NCI-H187 (cell line): ENCODE measurements around the gene PPCDC.

Source experiments
- DNase-seq, 2 experiments: peaks; one replicate each; lab custom pipeline; 2025; lab: John Stamatoyannopoulos, UW

The PPCDC gene, protein sequence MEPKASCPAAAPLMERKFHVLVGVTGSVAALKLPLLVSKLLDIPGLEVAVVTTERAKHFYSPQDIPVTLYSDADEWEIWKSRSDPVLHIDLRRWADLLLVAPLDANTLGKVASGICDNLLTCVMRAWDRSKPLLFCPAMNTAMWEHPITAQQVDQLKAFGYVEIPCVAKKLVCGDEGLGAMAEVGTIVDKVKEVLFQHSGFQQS

GRCh38 chr15:75023181-75023871 is at the start of gene PPCDC:
PPCDC (plus strand) TSS chr15:75023590; CDS start chr15:75028319, 4,729 bp downstream.
- DNase-seq: peak; percentile 52 to 88

DNA sequence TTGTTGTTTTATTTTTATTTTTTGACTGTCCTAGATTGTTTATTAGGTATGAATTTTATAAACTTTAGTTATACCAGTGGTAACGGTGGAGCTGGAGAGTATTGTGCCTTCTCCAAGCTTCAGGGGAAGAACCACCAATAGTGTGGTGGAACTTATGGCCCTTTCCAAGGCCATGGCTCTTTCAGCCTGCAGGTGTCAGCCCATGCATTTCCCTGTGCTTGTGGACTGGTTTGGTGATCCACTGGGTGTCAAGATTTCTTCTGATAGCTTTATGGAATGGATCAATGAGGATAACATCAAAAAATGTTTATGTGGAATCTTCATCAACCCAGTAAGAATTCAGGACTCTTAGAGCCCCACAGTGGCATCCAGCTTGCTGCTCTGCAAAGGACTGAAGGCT is 47.2 kb upstream of the PPCDC start:
- no peak for DNase-seq

DNA sequence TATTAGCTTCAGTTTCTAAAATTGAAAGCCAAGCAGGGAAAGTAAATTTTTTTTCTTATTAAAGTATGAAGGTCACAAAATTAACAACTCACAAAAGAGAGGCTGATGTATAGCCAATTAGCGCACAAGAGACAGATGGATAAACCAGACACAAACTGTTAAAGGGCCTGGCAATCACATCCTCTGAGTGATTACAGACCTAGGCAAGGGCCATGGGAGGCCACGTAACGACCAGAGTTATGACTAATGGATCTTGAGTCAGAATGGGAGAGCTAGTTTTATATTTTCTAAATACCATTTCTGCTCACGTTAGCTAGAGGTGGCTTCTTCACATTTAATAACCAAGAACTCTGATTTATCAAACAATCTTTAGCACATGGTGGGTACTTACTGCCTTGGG is 45.8 kb upstream of the PPCDC start:
- no peak for DNase-seq

DNA sequence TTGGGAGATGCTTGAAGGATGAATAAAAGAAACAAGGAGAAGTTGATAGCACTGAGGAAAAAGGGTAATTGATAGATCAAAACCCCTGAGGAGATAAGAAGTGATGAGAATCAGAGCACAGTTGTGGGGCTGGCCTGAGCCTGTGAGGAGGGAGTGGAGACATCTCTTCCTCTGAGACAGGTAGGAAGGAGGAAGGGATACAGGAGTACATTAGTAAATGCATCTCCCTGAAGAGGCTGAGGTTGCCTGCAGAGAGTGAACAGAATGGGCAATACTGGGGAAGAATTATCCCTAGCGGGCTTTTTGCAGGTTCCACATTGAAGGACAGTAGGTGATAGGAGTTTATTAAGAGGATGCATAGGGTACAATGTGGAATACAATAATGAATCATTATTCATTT is 45.3 kb upstream of the PPCDC start:
- DNase-seq: no peak

GRCh38 chr15:74978503-74978902 is 44.9 kb upstream of the PPCDC start:
- peak; percentile 66 for DNase-seq

DNA sequence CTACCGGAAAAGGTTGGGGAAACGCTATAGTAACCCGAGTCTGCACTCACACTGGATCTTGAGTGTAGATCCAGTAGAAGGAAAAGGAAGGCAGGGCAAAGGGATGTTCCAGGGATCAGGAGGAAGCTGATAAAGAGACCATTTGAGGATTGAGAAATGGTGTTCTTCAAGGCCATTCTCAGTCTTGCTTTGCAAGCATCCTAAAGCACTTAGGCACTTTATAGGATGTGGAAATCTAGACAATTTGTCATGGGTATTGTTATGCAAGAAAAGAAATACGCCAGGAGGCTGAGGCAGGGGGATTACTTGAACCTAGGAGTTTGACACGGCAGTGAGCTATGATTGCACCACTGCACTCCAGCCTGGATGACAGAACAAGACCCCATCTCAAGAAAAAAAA is 41.2 kb upstream of the PPCDC start:
- no peak for DNase-seq

DNA sequence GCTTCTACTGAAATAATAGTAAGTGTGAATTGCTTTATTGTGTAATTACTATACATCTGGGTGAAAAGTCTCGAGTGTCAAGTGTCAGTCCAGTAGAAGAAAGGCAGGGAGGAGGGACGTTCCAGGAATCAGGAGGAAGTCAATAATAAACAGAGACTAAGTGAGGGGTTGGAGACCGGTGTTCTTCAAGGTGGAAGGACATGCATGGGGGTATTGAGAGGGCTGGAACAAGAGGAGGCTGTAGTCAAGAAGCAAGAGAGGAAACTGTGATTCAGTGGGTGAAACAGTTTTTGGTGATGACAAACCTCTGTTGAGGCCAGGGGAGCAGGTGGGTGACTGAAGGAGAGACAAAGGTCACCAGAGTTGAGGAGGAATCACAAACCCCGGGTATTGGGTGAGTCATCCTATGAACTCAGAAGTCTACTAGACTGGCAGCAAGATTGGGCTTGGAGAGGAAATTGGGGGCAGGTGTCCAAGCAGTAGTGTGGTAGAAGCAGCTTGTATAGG is 39.6 kb upstream of the PPCDC start:
- DNase-seq: no peak

- DNase-seq: peak in 1 of 2 experiments; percentile 19
These were observed 35.2 kb upstream of the PPCDC start for GRCh38 chr15:74988007-74988800.

GRCh38 chr15:74989527-74989926 is 33.9 kb upstream of the PPCDC start:
- DNase-seq: no peak

- no peak for DNase-seq
These were observed 30.8 kb upstream of the PPCDC start for GRCh38 chr15:74992619-74993018.

DNA sequence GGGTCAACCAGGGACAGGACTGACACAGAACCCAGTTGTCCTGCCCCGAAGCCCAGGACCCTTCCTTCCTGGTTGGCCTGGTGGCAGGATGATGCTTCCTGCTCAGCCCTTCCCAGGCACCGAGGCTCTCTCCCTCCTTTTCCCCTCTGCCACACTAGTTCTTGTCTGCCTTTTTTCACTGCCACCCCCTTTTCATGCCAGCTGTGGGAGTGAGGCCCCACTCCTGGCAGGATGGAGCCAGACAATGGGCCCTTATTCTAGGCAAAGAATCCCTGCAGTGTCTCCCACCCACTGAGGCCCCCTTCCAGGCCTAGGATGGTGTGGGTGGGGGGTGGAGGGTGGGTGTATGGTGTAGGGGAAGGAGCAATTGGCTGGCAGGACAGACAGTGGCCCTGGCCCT is 29.2 kb upstream of the PPCDC start:
- no peak for DNase-seq

- DNase-seq: no peak
These were observed 28.7 kb upstream of the PPCDC start for GRCh38 chr15:74994685-74995084.

- peak; percentile 78 to 94 for DNase-seq
These were observed 28.1 kb upstream of the PPCDC start, which contains the start of gene SCAMP5 for GRCh38 chr15:74995182-74995778. SCAMP5 (plus strand) TSS chr15:74995563; CDS start chr15:75011840, 16,277 bp downstream.

DNA sequence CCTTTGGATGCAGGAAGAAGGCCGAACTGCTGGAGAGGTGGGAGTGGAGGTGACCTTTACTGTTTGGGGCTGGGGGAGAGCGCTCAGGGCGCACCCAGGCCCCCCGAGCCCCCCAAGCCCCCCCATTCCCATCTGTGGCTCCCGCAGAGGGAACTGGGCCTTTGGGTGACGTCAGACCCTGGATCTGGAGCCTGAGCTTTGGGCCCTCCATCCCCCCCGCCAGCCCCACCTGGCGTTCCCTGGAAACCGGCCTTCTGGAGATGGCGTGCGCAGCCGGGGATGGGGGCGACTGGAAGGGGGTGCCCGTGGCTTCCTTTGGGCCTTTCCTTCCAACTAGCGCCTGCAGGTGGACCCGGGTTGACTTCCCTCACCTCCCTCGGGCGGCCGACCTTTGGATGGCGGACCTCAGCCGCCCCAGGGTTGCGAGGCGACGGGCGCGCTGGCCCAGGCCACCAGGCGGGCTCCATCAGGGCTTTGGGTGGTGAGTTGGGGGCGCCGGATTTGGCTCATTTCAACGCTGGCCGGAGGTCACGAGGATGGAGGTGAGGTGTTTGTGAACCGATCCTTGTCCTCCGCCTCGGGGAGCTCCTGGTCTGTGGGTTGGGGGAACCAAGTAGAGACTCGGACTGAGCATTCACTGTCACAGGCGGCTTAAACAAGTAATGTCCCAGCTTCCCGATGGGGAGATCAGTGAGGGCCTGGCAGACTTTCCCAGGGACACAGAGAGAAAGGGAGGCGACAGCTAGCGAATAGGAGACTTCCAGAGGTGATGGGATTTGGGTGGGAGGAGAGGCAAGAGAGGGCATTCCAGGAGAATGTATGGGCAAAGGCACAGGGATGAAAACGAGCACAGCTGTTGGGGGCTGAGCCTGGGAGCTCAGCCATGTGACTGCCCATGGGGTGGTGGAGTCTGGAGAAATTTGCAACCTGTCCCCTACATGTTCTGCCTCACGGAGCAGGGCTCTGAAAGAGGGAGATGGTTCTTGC is 27.3 kb upstream of the PPCDC start:
- DNase-seq: peak in 1 of 2 experiments; percentile 47

- DNase-seq: no peak
These were observed 26.2 kb upstream of the PPCDC start for GRCh38 chr15:74997141-74997540.

- no peak for DNase-seq
These were observed 25.8 kb upstream of the PPCDC start for GRCh38 chr15:74997543-74997942.

DNA sequence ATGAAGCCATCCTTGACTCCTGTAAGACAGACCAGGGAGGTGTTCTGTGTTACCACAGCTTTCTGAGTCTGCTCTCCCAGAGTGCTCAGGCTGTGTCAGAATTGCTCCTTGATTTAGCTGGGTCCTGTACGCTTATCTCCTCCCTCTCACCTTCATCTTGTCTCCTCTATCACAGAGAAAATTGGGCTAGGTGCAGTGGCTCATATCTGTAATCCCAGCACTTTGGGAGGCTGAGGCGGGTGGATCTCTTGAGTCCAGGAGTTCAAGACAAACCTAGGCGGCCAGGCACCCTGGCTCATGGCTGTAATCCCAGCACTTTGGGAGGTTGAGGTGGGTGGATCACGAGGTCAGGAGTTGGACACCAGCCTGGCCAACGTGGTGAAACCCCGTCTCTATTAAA is 22.1 kb upstream of the PPCDC start:
- no peak for DNase-seq

GRCh38 chr15:75002398-75002797 is 21.0 kb upstream of the PPCDC start:
- DNase-seq: no peak

DNA sequence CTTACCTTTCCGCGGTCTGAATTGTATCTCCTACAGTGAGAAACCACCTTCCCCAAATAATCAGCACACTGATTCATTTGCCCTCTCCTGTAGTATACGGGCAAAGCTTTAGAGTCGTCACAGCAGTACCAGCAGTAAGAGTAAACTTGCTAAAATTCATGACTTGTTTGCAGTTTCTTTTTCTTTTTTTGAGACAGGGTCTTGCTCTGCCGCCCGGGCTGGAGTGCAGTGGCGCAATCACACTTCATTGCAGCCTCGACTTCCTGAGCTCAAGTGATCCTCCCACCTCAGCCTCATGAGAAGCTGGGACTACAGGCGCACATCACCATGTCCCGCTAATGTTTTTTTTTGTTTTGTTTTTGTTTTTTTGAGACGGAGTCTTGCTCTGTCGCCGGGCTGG is 16.2 kb upstream of the PPCDC start:
- no peak for DNase-seq

DNA sequence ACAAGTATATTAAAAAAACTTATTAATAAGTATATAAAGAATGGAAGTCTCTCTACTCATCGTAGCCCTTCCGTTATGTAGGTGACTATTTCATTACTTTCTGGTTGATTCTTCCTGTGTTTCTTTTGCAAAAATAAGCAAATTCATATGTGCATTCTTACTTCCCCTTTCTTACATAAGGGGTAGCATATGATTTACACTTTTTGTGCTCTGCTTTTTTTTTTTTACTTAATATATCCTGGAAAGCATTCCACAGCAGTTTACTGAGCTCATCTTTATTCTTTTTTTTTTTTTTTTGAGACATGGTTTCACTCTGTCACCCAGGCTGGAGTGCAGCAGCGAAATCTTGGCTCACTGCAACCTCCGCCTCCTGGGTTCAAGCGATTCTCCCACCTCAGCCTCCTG is 15.2 kb upstream of the PPCDC start:
- DNase-seq: no peak
